K562 (cell line): Measurements from ENCODE around the gene ZMIZ1. TPM values are rescaled to one million over a fixed set of nuclear protein-coding genes. Genes with fewer than 3 reads are reported as not detected.

Experiments used
- ATF3 ChIP-seq, 2 experiments: fragments of 450-650 bp in 1 of 2; sonication (generic) in 1 of 2; formaldehyde crosslinking in 1 of 2; IDR thresholded peaks in 1 of 2; conservative IDR thresholded peaks in 1 of 2; 2 replicates each; pipeline versions ENCODE4 v1.6.1 to v1.8.1; 2016 to 2023; ENCODE audit warnings: mild to moderate bottlenecking in 2 of 2, moderate library complexity in 2 of 2, inconsistent platforms in 1 of 2, missing genetic modification reagents in 1 of 2
- CBFB ChIP-seq: sonication (generic); formaldehyde crosslinking; IDR thresholded peaks from 2 replicates; pipeline ENCODE4 v1.4.0; 2020; ENCODE audit warnings: mild to moderate bottlenecking, missing genetic modification reagents
- GATAD2B ChIP-seq: fragments of 450-650 bp; IDR thresholded peaks from 2 replicates; pipeline ENCODE4 v1.6.1; 2017; ENCODE audit warnings: mild to moderate bottlenecking, borderline replicate concordance
- ILK ChIP-seq: fragments of 450-650 bp; IDR thresholded peaks from 2 replicates; pipeline ENCODE4 v1.6.1; 2016; ENCODE audit warnings: missing genetic modification characterization, low read depth, mild to moderate bottlenecking, missing compliant biosample characterization, moderate library complexity, borderline replicate concordance
- MEF2A ChIP-seq: IDR thresholded peaks from 2 replicates; pipeline ENCODE4 v1.6.1; 2011; ENCODE audit warnings: low read depth, mild to moderate bottlenecking, low read length, moderate library complexity; ENCODE audit not compliant: control insufficient read depth
- MNT ChIP-seq, 2 experiments: fragments of 450-650 bp; conservative IDR thresholded peaks; 2 replicates each; pipeline ENCODE4 v1.6.1; 2017; ENCODE audit warnings: mild to moderate bottlenecking in 2 of 2, moderate library complexity in 2 of 2
- SMC3 ChIP-seq: conservative IDR thresholded peaks from 2 replicates; pipeline ENCODE4 v1.6.1; 2011; ENCODE audit warnings: low read depth, low read length, improper control_type of control experiment; ENCODE audit not compliant: insufficient read depth
- SREBF2 ChIP-seq: sonication (generic); formaldehyde crosslinking; IDR thresholded peaks from 2 replicates; pipeline ENCODE4 v1.4.0; 2020; ENCODE audit warnings: mild to moderate bottlenecking, missing genetic modification reagents
- THRA ChIP-seq: fragments of 450-650 bp; IDR thresholded peaks from 2 replicates; pipeline ENCODE4 v1.6.1; 2017; ENCODE audit warnings: mild to moderate bottlenecking, moderate library complexity
- USF1 ChIP-seq: sonication (generic); formaldehyde crosslinking; IDR thresholded peaks from 2 replicates; pipeline ENCODE4 v1.9.0; 2022; ENCODE audit warnings: mild to moderate bottlenecking, missing genetic modification reagents
- ZBTB2 ChIP-seq: fragments of 450-650 bp; IDR thresholded peaks from 2 replicates; pipeline ENCODE4 v1.6.1; 2016; ENCODE audit warnings: antibody characterized with exemption
- ZMIZ1 ChIP-seq, 2 experiments: fragments of 150-350 bp in 1 of 2; IDR thresholded peaks; 2 replicates each; pipeline ENCODE4 v1.6.1; 2012 to 2016; ENCODE audit warnings: low read depth in 2 of 2, low read length in 2 of 2, mild to moderate bottlenecking in 1 of 2, moderate library complexity in 1 of 2
- ZNF133 ChIP-seq: fragments of 250-450 bp; sonication (Bioruptor Pico); IDR thresholded peaks from 2 replicates; pipeline ENCODE4 v1.4.0; 2020; ENCODE audit warnings: mild to moderate bottlenecking
- ZNF175 ChIP-seq: fragments of 200-800 bp; sonication (Bioruptor generic); IDR thresholded peaks from 2 replicates; pipeline ENCODE4 v1.6.1; 2016; ENCODE audit warnings: low read depth, mild to moderate bottlenecking, missing genetic modification characterization, missing compliant biosample characterization
- ZNF696 ChIP-seq: fragments of 250-450 bp; sonication (Bioruptor Pico); conservative IDR thresholded peaks from 2 replicates; pipeline ENCODE4 v1.4.0; 2020; ENCODE audit warnings: mild to moderate bottlenecking, moderate library complexity
- polyA plus RNA-seq, 8 experiments: library from polyadenylated mRNA; depleted of rRNA in 4 of 8; stranded (reverse) in 5 of 8; unstranded in 3 of 8; fragments of >200 nt; fragmentation: Nextera tagmentation in 2 of 8; fragmentation: Illumina TruSeq in 1 of 8; extraction: Ambion mirVana in 2 of 8; extraction: Trizol in 1 of 8; gene quantifications; 2 replicates each; pipeline versions ENCODE4 v1.2.1 to v1.2.3, GENCODE V29; 2011 to 2014; ENCODE audit warnings: inconsistent platforms in 1 of 8, missing spikeins in 1 of 8
- total RNA-seq, 7 experiments: library from RNA; depleted of rRNA in 6 of 7; stranded (reverse); fragments of >200 nt in 6 of 7; fragmentation: Illumina TruSeq in 2 of 7; extraction: Trizol in 2 of 7; gene quantifications; 2 replicates each; pipeline versions ENCODE4 v1.2.1 to v1.2.3, GENCODE V29; 2011 to 2021; ENCODE audit warnings: low replicate concordance in 1 of 7

The ZMIZ1 gene
- total and polyA plus RNA-seq, 9 of the 15 experiments (the other 6 are each of a cell fraction or from before 2014, with no cell fraction given): 1.0 to 37.3 (median 4.3) TPM

- TF ChIP-seq ZMIZ1 (IDR thresholded peaks at IDR 0.05; ENCODE audit: low read depth in 2 of 2, low read length in 2 of 2) (0 out of 4 replicates have a peak, but pooled peaks of 1 of the 2 experiments have one; percentile 10), THRA (no peak), CBFB (CRISPR knock-in tag) (no peak), MNT (conservative IDR thresholded peaks at IDR 0.05) (peak in 1 of 2 experiments; percentile 38; a peak in 1 of 4 replicates), ILK (tag) (no peak), ZBTB2 (no peak), MEF2A (no peak), SMC3 (no peak), SREBF2 (no peak), ZNF133 (CRISPR knock-in tag) (peak; percentile 86), ZNF175 (CRISPR knock-in tag) (peak; percentile 99), GATAD2B (no peak), ZNF696 (CRISPR knock-in tag) (no peak), ATF3 (IDR thresholded peaks at IDR 0.05) (peak; percentile 73), ATF3 (CRISPR knock-in tag; conservative IDR thresholded peaks at IDR 0.05) (no peak), USF1 (CRISPR knock-in tag) (peak; percentile 10; the same call in 1 of the 2 replicates)
Observed at GRCh38 chr10:79084012-79084971, 15.5 kb downstream of the ZMIZ1 start (continued).
